HEK293T (cell line): ENCODE measurements around the gene KIAA1549.

Experiments used
- BHLHE40 ChIP-seq: fragments of 450-650 bp; IDR thresholded peaks from 2 replicates; pipeline ENCODE4 v1.6.1; 2016; ENCODE audit warnings: mild to moderate bottlenecking, moderate library complexity, borderline replicate concordance
- FOXA1 ChIP-seq: fragments of 450-650 bp; IDR thresholded peaks from 2 replicates; pipeline ENCODE4 v1.6.1; 2016; ENCODE audit warnings: mild to moderate bottlenecking
- FOXM1 ChIP-seq: fragments of 450-650 bp; IDR thresholded peaks from 2 replicates; pipeline ENCODE4 v1.6.1; 2017; ENCODE audit warnings: mild to moderate bottlenecking, borderline replicate concordance

DNA sequence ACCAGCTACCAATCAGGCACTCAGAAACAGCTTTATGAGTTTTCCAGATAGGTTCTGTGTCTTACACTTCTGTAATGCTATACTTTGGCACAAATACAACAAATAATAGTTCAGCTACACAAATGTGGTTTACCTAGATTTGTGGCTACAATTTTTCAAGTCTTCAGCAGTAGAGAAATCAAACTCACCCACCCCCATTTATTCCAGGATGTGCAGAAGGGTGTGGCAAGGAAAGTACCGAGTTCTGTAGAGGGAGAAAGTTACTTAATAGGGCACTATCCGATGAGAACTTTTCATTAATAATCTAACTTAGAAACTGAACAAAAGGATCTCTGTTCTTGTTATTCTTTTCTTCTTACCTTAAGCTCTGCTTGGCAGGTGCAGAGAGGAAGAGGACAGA lies 152.9 kb downstream of the KIAA1549 start:
- TF ChIP-seq BHLHE40: no peak
- no peak for TF ChIP-seq FOXA1
- TF ChIP-seq FOXM1: no peak
